OCI-LY3 (cell line): Measurements from ENCODE around the gene XRCC4.

Experiments used
- H2AFZ ChIP-seq: fragments of 200-600, 300-600 bp; shearing (Covaris generic); 2 replicates; pipeline ENCODE4 v1.6.0; 2014; ENCODE audit warnings: antibody characterized with exemption, low read depth, low read length
- H3K27ac ChIP-seq: fragments of 200-600, 300-600 bp; sonication (generic); 2 replicates; pipeline ENCODE4 v1.5.1; 2014; ENCODE audit warnings: mild to moderate bottlenecking, low read length, moderate library complexity, mixed read lengths
- H3K27me3 ChIP-seq: fragments of 200-600, 300-600 bp; sonication (generic); 2 replicates; pipeline ENCODE4 v1.6.1; 2014; ENCODE audit warnings: low read depth, low read length, mixed read lengths
- H3K36me3 ChIP-seq: fragments of 200-600, 300-600 bp; sonication (generic); replicated peaks from 2 replicates; pipeline ENCODE3; 2014; ENCODE audit warnings: low read depth, low read length, mixed read lengths
- H3K4me1 ChIP-seq: fragments of 300-600, 200-600 bp; sonication (generic); 2 replicates; pipeline ENCODE4 v1.6.1; 2014; ENCODE audit warnings: low read length, mixed read lengths
- H3K4me2 ChIP-seq: fragments of 200-600, 300-600 bp; sonication (generic); 2 replicates; pipeline ENCODE4 v1.6.1; 2014; ENCODE audit warnings: low read length, mixed read lengths
- H3K4me3 ChIP-seq: fragments of 300-600, 200-600 bp; sonication (generic); 2 replicates; pipeline ENCODE4 v1.5.1; 2014; ENCODE audit warnings: antibody characterized with exemption, mild to moderate bottlenecking, low read length, moderate library complexity
- H3K79me2 ChIP-seq: fragments of 300-600, 200-600 bp; shearing (Covaris generic); 2 replicates; pipeline ENCODE4 v1.6.1; 2014; ENCODE audit warnings: mild to moderate bottlenecking, low read length, mixed read lengths
- H3K9ac ChIP-seq: fragments of 300-600, 200-600 bp; shearing (Covaris generic); 2 replicates; pipeline ENCODE4 v1.6.0; 2014; ENCODE audit warnings: mild to moderate bottlenecking, low read length, moderate library complexity
- H3K9me3 ChIP-seq: fragments of 200-600, 300-600 bp; shearing (Covaris generic); 2 replicates; pipeline ENCODE4 v1.6.1; 2014; ENCODE audit warnings: low read length, mixed read lengths; ENCODE audit not compliant: insufficient read depth
- H4K20me1 ChIP-seq: fragments of 200-600, 300-600 bp; sonication (generic); 2 replicates; pipeline ENCODE4 v1.6.1; 2016; ENCODE audit warnings: low read length, mixed read lengths; ENCODE audit not compliant: insufficient read depth
- EZH2phosphoT487 ChIP-seq: fragments of 200-600 bp; shearing (Covaris generic); IDR thresholded peaks from 2 replicates; pipeline ENCODE4 v1.6.1; 2018; ENCODE audit warnings: antibody characterized with exemption, mixed run types, low read depth
- TF ChIP-seq, protein P1 (sequence below): fragments of 200-600, 300-600 bp; sonication (generic); IDR thresholded peaks from 2 replicates; pipeline ENCODE4 v1.5.1; 2014; ENCODE audit warnings: antibody characterized with exemption, low read length, low read depth

Gene XRCC4

DNA sequence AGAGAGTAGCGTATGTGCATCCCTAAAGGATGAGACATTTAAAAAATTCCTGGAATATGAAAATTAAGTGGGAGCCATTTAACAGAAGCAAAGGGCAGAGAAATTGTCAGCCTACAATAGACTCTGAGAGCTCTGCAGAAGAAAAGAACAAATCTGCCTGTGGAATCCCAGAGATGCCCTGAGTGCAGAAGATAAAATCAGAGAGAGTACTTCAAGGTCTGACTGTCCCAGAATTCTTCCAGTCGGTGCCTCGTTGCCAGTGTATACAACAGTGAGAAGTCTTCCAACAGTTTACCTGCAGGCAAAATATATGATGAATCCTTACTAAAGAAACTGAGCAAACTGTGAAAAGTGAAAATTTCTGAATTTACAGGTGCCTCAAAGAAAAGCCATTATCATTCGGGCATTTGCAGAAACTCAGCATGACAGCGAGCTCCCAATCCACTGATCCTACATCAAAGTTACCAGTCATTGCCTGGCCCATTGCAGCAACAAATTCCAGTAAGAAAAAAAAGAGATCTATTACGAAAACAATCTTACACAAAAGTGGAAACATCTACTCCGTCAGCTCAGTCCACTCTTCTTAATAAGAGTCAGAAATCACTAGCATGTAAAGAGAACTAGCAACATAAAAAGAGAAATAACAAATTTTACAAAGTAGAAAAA lies 301.4 kb downstream of the XRCC4 start:
- no peaks in the 10 kb centered on the region for H3K4me1 ChIP-seq
- H3K9me3 ChIP-seq, result no peaks in the 10 kb centered on the region
- H4K20me1 ChIP-seq, result no peaks in the 10 kb centered on the region
- H2AFZ ChIP-seq, result no peak overlapping the region
- TF ChIP-seq EZH2phosphoT487, result no peak
- TF ChIP-seq, protein P1, sequence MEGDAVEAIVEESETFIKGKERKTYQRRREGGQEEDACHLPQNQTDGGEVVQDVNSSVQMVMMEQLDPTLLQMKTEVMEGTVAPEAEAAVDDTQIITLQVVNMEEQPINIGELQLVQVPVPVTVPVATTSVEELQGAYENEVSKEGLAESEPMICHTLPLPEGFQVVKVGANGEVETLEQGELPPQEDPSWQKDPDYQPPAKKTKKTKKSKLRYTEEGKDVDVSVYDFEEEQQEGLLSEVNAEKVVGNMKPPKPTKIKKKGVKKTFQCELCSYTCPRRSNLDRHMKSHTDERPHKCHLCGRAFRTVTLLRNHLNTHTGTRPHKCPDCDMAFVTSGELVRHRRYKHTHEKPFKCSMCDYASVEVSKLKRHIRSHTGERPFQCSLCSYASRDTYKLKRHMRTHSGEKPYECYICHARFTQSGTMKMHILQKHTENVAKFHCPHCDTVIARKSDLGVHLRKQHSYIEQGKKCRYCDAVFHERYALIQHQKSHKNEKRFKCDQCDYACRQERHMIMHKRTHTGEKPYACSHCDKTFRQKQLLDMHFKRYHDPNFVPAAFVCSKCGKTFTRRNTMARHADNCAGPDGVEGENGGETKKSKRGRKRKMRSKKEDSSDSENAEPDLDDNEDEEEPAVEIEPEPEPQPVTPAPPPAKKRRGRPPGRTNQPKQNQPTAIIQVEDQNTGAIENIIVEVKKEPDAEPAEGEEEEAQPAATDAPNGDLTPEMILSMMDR, result no peak
- H3K27ac ChIP-seq, result no peak overlapping the region
- no peak overlapping the region for H3K4me2 ChIP-seq
- H3K4me3 ChIP-seq, result no peak overlapping the region
- H3K79me2 ChIP-seq, result no peaks in the 10 kb centered on the region
- no peaks in the 10 kb centered on the region for H3K27me3 ChIP-seq
- no peaks in the 10 kb centered on the region for H3K36me3 ChIP-seq
- H3K9ac ChIP-seq, result no peak overlapping the region

DNA sequence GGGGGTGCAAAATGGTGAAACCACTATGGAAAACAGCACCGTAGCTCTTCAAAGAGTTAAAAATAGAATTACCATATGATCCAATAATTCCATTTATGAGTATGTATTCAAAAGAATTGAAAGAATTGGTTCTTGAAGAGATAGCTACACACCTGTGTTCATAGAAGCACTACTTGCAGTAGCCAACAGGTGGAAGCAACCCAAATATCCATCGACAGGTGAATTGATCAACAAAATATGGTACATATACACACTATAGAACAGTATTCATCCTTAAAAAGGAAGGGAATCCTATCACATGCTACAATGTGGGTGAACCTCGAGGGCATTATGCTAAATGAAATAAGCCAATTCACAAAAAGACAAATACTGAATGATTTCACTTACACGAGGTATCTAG lies 308.5 kb downstream of the XRCC4 start:
- no peaks in the 10 kb centered on the region for H3K27me3 ChIP-seq
- no peaks in the 10 kb centered on the region for H3K36me3 ChIP-seq
- H3K4me2 ChIP-seq, result no peak overlapping the region
- H2AFZ ChIP-seq, result no peak overlapping the region
- no peak overlapping the region for H3K27ac ChIP-seq
- H3K9me3 ChIP-seq, result no peaks in the 10 kb centered on the region
- TF ChIP-seq, protein P1, result no peak
- TF ChIP-seq EZH2phosphoT487, result no peak
- H3K4me3 ChIP-seq, result no peak overlapping the region
- H3K4me1 ChIP-seq, result no peaks in the 10 kb centered on the region
- H3K79me2 ChIP-seq, result no peaks in the 10 kb centered on the region
- no peak overlapping the region for H3K9ac ChIP-seq
- no peaks in the 10 kb centered on the region for H4K20me1 ChIP-seq

DNA sequence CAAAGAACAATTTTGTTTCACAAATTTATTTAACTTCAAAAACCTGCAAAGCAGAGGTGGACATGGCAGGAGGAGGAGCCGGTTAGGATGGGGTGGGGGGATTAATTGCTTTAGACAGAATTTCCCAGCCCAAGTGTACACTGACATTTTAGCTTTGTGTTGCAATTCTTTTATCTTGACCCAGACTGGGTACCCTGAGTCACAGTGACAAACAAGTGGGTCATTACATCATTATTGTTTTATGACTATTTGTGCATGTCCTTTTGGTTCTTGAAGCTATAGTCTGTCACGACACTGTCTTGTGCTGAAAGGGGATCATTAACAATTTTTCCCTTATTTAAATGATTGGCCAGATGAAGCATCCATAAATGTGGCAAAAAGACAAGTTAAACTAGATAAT lies 309.7 kb downstream of the XRCC4 start:
- Histone ChIP-seq H4K20me1 (no peaks in the 10 kb centered on the region), H3K4me1 (no peaks in the 10 kb centered on the region), H3K27me3 (no peaks in the 10 kb centered on the region), H3K79me2 (no peaks in the 10 kb centered on the region), H3K27ac (no peak overlapping the region), H2AFZ (no peak overlapping the region), H3K9me3 (no peaks in the 10 kb centered on the region), H3K36me3 (no peaks in the 10 kb centered on the region), H3K9ac (no peak overlapping the region), H3K4me2 (no peak overlapping the region), H3K4me3 (no peak overlapping the region)
- no peak for TF ChIP-seq EZH2phosphoT487
- TF ChIP-seq, protein P1, result no peak

DNA sequence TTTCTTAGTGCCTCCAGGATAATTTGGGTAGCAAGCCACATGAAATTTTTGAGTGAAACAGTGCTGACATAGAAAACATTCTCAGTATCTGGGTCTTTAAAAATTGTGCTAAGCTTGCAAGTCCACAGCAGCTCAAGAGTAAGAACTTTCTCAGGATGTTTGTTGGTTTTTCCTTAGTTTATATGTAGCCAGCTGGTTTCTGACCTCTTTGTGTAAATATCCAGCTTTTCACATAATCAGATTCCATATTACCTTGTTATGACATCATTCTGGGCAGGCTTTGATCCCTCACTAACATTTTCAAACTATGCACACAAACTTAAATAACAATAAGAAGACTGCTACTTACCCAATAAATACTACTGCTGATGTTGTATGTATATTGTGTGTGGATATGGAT lies 311.3 kb downstream of the XRCC4 start:
- no peaks in the 10 kb centered on the region for H3K9me3 ChIP-seq
- no peaks in the 10 kb centered on the region for H3K79me2 ChIP-seq
- H3K27ac ChIP-seq, result no peak overlapping the region
- H3K4me2 ChIP-seq, result no peak overlapping the region
- no peaks in the 10 kb centered on the region for H4K20me1 ChIP-seq
- H3K4me3 ChIP-seq, result no peak overlapping the region
- no peak overlapping the region for H2AFZ ChIP-seq
- no peak overlapping the region for H3K9ac ChIP-seq
- no peaks in the 10 kb centered on the region for H3K36me3 ChIP-seq
- H3K27me3 ChIP-seq, result no peaks in the 10 kb centered on the region
- no peaks in the 10 kb centered on the region for H3K4me1 ChIP-seq
- TF ChIP-seq EZH2phosphoT487, result no peak
- TF ChIP-seq, protein P1, result no peak
